Loucy (cell line): Measurements from ENCODE around the gene TRUB2.

Source experiments
- H2AFZ ChIP-seq: fragments of 200-600 bp; sonication (generic); 2 replicates; pipeline ENCODE4 v1.6.0; 2016; ENCODE audit warnings: antibody characterized with exemption, mild to moderate bottlenecking, low read length, moderate library complexity
- H3F3A ChIP-seq: fragments of 200-600 bp; 2 replicates; pipeline ENCODE4 v1.6.0; 2016; ENCODE audit warnings: antibody characterized with exemption, low read depth, mild to moderate bottlenecking
- H3K27me3 ChIP-seq: fragments of 200-600 bp; sonication (generic); 2 replicates; pipeline ENCODE4 v1.6.1; 2014; ENCODE audit warnings: low read length, mild to moderate bottlenecking; ENCODE audit not compliant: insufficient read depth, poor library complexity, severe bottlenecking
- H3K36me3 ChIP-seq: fragments of 200-600 bp; sonication (generic); 2 replicates; pipeline ENCODE4 v1.6.1; 2016; ENCODE audit warnings: low read length; ENCODE audit not compliant: insufficient read depth
- H3K4me1 ChIP-seq: fragments of 200-600 bp; sonication (generic); 2 replicates; pipeline ENCODE4 v1.5.1; 2014; ENCODE audit warnings: low read length, mild to moderate bottlenecking; ENCODE audit not compliant: insufficient read depth, poor library complexity, severe bottlenecking
- H3K4me2 ChIP-seq: fragments of 200-600 bp; sonication (generic); 2 replicates; pipeline ENCODE4 v1.6.0; 2014; ENCODE audit warnings: antibody characterized with exemption, low read length, low read depth, mild to moderate bottlenecking; ENCODE audit not compliant: poor library complexity, severe bottlenecking
- H3K4me3 ChIP-seq: fragments of 200-600 bp; sonication (generic); 2 replicates; pipeline ENCODE4 v1.5.1; 2014; ENCODE audit warnings: low read length, mild to moderate bottlenecking, mixed read lengths; ENCODE audit not compliant: poor library complexity, severe bottlenecking
- H3K79me2 ChIP-seq: fragments of 200-600 bp; sonication (generic); 2 replicates; pipeline ENCODE4 v1.6.1; 2014; ENCODE audit warnings: low read length; ENCODE audit not compliant: insufficient read depth
- H3K9ac ChIP-seq: fragments of 200-600 bp; sonication (generic); 2 replicates; pipeline ENCODE4 v1.6.0; 2014; ENCODE audit warnings: mild to moderate bottlenecking, low read depth, low read length, moderate library complexity; ENCODE audit not compliant: poor library complexity, severe bottlenecking
- H3K9me2 ChIP-seq: fragments of 200-600 bp; sonication (generic); replicated peaks from 2 replicates; pipeline ENCODE4 v1.6.1; 2016; ENCODE audit warnings: low read depth, low read length, mixed read lengths
- H3K9me3 ChIP-seq: fragments of 200-600 bp; sonication (generic); 2 replicates; pipeline ENCODE4 v1.6.1; 2014; ENCODE audit warnings: mild to moderate bottlenecking, antibody characterized with exemption, low read length, low read depth; ENCODE audit not compliant: insufficient read depth
- H4K20me1 ChIP-seq: fragments of 200-600 bp; sonication (generic); 2 replicates; pipeline ENCODE4 v1.6.0; 2014; ENCODE audit warnings: antibody characterized with exemption, low read length, mild to moderate bottlenecking; ENCODE audit not compliant: insufficient read depth, poor library complexity, severe bottlenecking
- CTCF ChIP-seq: fragments of 200-600 bp; sonication (generic); conservative IDR thresholded peaks from 2 replicates; pipeline ENCODE4 v1.5.1; 2014; ENCODE audit warnings: mild to moderate bottlenecking, antibody characterized with exemption, low read length
- EZH2phosphoT487 ChIP-seq: fragments of 200-600 bp; IDR thresholded peaks from 2 replicates; pipeline ENCODE4 v1.6.1; 2018; ENCODE audit warnings: antibody characterized with exemption, mild to moderate bottlenecking, moderate library complexity, borderline replicate concordance

TRUB2 gene

GRCh38 chr9:128286440-128286839 lies 35.8 kb downstream of the TRUB2 start:
- no peak overlapping the region for H3K9ac ChIP-seq
- no peaks in the 10 kb centered on the region for H3F3A ChIP-seq
- H3K9me2 ChIP-seq, result no peaks in the 10 kb centered on the region
- no peak overlapping the region for H3K4me2 ChIP-seq
- H3K9me3 ChIP-seq, result no peaks in the 10 kb centered on the region
- no peak overlapping the region for H2AFZ ChIP-seq
- H3K79me2 ChIP-seq, result no peaks in the 10 kb centered on the region
- H3K4me1 ChIP-seq, result peaks cover 4% of the 10 kb centered on the region
- no peak overlapping the region for H3K4me3 ChIP-seq
- no peak for TF ChIP-seq EZH2phosphoT487
- TF ChIP-seq CTCF, result no peak
- no peaks in the 10 kb centered on the region for H3K27me3 ChIP-seq
- no peaks in the 10 kb centered on the region for H3K36me3 ChIP-seq
- H4K20me1 ChIP-seq, result no peaks in the 10 kb centered on the region

- Histone ChIP-seq H3K9me3 (no peaks in the 10 kb centered on the region), H4K20me1 (no peaks in the 10 kb centered on the region), H2AFZ (no peak overlapping the region), H3K27me3 (no peaks in the 10 kb centered on the region), H3K9ac (no peak overlapping the region), H3K4me1 (peaks cover 4% of the 10 kb centered on the region), H3K4me3 (no peak overlapping the region), H3K9me2 (no peaks in the 10 kb centered on the region), H3K79me2 (no peaks in the 10 kb centered on the region), H3K4me2 (no peak overlapping the region), H3K36me3 (no peaks in the 10 kb centered on the region), H3F3A (no peaks in the 10 kb centered on the region)
- no peak for TF ChIP-seq EZH2phosphoT487
- TF ChIP-seq CTCF, result no peak
These were observed 37.0 kb downstream of the TRUB2 start for GRCh38 chr9:128285033-128285784.

GRCh38 chr9:128282500-128282899 lies 39.7 kb downstream of the TRUB2 start:
- Histone ChIP-seq H4K20me1 (no peaks in the 10 kb centered on the region), H3K9ac (no peak overlapping the region), H3K4me3 (no peak overlapping the region), H3K79me2 (no peaks in the 10 kb centered on the region), H3F3A (no peaks in the 10 kb centered on the region), H3K27me3 (no peaks in the 10 kb centered on the region), H3K9me2 (no peaks in the 10 kb centered on the region), H3K4me1 (no peaks in the 10 kb centered on the region), H3K9me3 (no peaks in the 10 kb centered on the region), H3K36me3 (no peaks in the 10 kb centered on the region), H2AFZ (no peak overlapping the region), H3K4me2 (no peak overlapping the region)
- no peak for TF ChIP-seq EZH2phosphoT487
- TF ChIP-seq CTCF, result no peak
